Breast epithelium (tissue), 4 donors: ENCODE measurements around the gene OR6C76. TPM values are rescaled to one million over a fixed set of nuclear protein-coding genes. Genes with fewer than 3 reads are reported as not detected.

Experiments
- DNase-seq, 2 donors: peaks; one replicate each; pipeline ENCODE4 v3.0.0-alpha.2; 2019; ENCODE audit warnings: low spot score in 2 of 2
- H3K27ac ChIP-seq, 2 donors: fragments of 200-600 bp; sonication (generic) in 1 of 2; one replicate each; pipeline ENCODE4 v1.5.1; 2016 to 2019; ENCODE audit warnings: mild to moderate bottlenecking in 1 of 2
- H3K27me3 ChIP-seq, 2 donors: fragments of 200-600 bp; sonication (generic) in 1 of 2; one replicate each; pipeline versions ENCODE4 v1.5.1 to v1.6.0; 2017 to 2019; ENCODE audit warnings: control low read depth in 1 of 2, mild to moderate bottlenecking in 1 of 2
- H3K36me3 ChIP-seq: fragments of 200-600 bp; one replicate; pipeline ENCODE4 v1.5.1; 2019
- H3K4me1 ChIP-seq, 2 donors: fragments of 200-600 bp; sonication (generic); one replicate each; pipeline ENCODE4 v1.5.1; 2016 to 2019; ENCODE audit warnings: control low read depth in 1 of 2
- H3K4me3 ChIP-seq, 3 donors: fragments of 200-600 bp; sonication (generic); 1 replicate in 2 of 3; 2 replicates in 1 of 3; pipeline ENCODE4 v1.5.1; 2016 to 2019; ENCODE audit warnings: mild to moderate bottlenecking in 3 of 3, moderate library complexity in 2 of 3
- H3K9me3 ChIP-seq, 2 donors: fragments of 200-600 bp; sonication (generic) in 1 of 2; one replicate each; pipeline ENCODE4 v1.5.1; 2016 to 2019; ENCODE audit warnings: control low read depth in 1 of 2
- POLR2A ChIP-seq: fragments of 450-650 bp; IDR thresholded peaks from one replicate; pipeline ENCODE4 v1.6.1; 2016; ENCODE audit warnings: antibody characterized with exemption, mild to moderate bottlenecking, moderate library complexity
- POLR2AphosphoS5 ChIP-seq, 3 donors: sonication (generic); formaldehyde crosslinking; IDR thresholded peaks; one replicate each; pipeline ENCODE4 v1.6.1; 2017; ENCODE audit warnings: antibody characterized with exemption in 3 of 3
- intact Hi-C: fragments of 100-400 bp; cut with DNase I; formaldehyde crosslinking; loops from one replicate; pipeline ENCODE4 v1.15.1; 2023; ENCODE audit warnings: low total_unique reads
- total RNA-seq, 3 donors: library from RNA; depleted of rRNA; stranded (reverse); fragments of >200 nt; gene quantifications; one replicate each; pipeline ENCODE4 v1.1.0, GENCODE V29; 2016
- TF ChIP-seq, protein P1 (sequence below), 3 donors: fragments of 450-650 bp; IDR thresholded peaks; one replicate each; pipeline ENCODE4 v1.5.1; 2016 to 2017; ENCODE audit warnings: antibody characterized with exemption in 3 of 3, mild to moderate bottlenecking in 3 of 3, moderate library complexity in 3 of 3

OR6C76 gene
- total RNA-seq, 3 donors from 2014 or later = not detected

DNA sequence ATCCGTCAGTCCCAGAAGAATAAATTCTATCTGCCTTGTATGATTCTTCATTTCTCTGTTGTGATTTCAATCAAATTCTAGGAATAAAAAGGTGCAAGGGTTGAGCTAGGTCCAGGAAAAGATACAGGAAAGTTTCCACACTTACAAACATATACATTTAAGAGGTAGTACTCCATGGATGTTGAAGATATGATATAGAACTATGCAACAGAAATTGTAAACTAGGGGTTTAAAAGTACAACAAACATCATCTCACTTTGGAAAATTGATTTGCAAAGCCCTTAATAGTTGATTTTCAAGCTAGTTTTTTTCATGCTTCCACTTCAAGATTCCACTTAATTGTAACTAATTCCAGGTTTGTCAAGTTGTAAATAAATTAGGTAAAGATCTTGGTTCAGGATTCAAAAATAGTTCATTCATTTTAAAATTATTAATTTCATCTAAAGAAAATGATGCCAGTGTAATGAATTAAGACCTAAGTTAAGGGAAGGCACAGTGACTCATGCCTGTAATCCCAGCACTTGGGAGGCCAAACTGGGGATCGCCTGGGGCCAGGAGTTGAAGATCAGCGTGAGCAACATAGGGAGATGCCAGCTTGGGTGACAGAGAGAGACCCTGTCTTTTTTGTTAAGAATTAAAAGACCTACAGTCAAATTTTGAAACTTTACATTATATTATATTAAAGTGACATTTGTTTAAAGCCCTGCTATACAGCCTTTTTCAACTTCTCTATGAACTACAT lies 44.2 kb downstream of the OR6C76 start, which contains the start of gene OR6C70:
Gene OR6C70, minus strand, starts transcription at position 51 of the 742 bp plus-strand sequence. Its CDS starts 0 bp downstream, at position 51.
- Histone ChIP-seq H3K36me3 (no peaks in the 10 kb centered on the region), H3K9me3 (no peaks in the 10 kb centered on the region), H3K4me1 (no peaks in the 10 kb centered on the region), H3K27ac (no peak within 1 kb of the TSS), H3K4me3 (no peak within 1 kb of the TSS), H3K27me3 (no peaks in the 10 kb centered on the region)
- intact Hi-C loops = no loop called here
- no peak for DNase-seq
- TF ChIP-seq POLR2AphosphoS5 (IDR thresholded peaks at IDR 0.05) = no peak
- TF ChIP-seq POLR2A = no peak
- TF ChIP-seq, protein P1, sequence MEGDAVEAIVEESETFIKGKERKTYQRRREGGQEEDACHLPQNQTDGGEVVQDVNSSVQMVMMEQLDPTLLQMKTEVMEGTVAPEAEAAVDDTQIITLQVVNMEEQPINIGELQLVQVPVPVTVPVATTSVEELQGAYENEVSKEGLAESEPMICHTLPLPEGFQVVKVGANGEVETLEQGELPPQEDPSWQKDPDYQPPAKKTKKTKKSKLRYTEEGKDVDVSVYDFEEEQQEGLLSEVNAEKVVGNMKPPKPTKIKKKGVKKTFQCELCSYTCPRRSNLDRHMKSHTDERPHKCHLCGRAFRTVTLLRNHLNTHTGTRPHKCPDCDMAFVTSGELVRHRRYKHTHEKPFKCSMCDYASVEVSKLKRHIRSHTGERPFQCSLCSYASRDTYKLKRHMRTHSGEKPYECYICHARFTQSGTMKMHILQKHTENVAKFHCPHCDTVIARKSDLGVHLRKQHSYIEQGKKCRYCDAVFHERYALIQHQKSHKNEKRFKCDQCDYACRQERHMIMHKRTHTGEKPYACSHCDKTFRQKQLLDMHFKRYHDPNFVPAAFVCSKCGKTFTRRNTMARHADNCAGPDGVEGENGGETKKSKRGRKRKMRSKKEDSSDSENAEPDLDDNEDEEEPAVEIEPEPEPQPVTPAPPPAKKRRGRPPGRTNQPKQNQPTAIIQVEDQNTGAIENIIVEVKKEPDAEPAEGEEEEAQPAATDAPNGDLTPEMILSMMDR (IDR thresholded peaks at IDR 0.05) = no peak

DNA sequence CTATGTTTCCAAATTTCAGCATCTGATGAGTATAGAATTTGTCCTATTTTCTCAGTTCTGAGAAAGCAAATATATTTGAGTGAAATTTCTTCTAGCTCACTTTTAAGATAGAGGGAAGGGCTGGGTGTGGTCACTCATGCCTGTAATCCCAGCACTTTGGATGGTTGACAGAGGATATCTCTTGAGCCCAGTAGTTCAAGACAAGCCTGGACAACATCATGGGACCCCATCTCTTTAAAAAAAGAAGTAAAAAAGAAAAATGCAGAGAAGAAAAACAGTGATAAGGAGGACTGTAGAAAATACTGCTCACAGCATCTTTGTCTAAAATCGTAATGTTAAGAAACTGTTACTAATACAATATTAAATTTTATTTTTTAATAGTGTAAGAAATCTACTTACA lies 46.2 kb downstream of the OR6C76 start:
- no peaks in the 10 kb centered on the region for H3K4me1 ChIP-seq
- H3K27me3 ChIP-seq = no peaks in the 10 kb centered on the region
- TF ChIP-seq POLR2AphosphoS5 (IDR thresholded peaks at IDR 0.05) = no peak
- TF ChIP-seq, protein P1 (IDR thresholded peaks at IDR 0.05) = no peak
- no peak for TF ChIP-seq POLR2A
- no peaks in the 10 kb centered on the region for H3K36me3 ChIP-seq
- H3K4me3 ChIP-seq = no peak overlapping the region
- DNase-seq = no peak
- H3K9me3 ChIP-seq = no peaks in the 10 kb centered on the region
- no peak overlapping the region for H3K27ac ChIP-seq
- intact Hi-C loops = no loop called here

Other genes starting within 250 kb of the OR6C76 start
- gene OR10A7, start 205.2 kb upstream of the OR6C76 start, total RNA-seq = not detected
- not detected for gene OR6C74, start 181.6 kb upstream of the OR6C76 start, total RNA-seq
- gene OR6C6, start 129.7 kb upstream of the OR6C76 start, total RNA-seq = not detected
- gene OR6C1, start 111.9 kb upstream of the OR6C76 start, total RNA-seq = not detected
- gene OR6C3, start 95.5 kb upstream of the OR6C76 start, total RNA-seq = not detected
- gene OR6C75, start 63.3 kb upstream of the OR6C76 start, total RNA-seq = not detected
- not detected for gene OR6C65, start 25.7 kb upstream of the OR6C76 start, total RNA-seq
- not detected for gene OR6C2, start 17.8 kb downstream of the OR6C76 start, total RNA-seq
- not detected for gene OR6C70, start 43.9 kb downstream of the OR6C76 start, total RNA-seq
- not detected for gene OR6C68, start 66.1 kb downstream of the OR6C76 start, total RNA-seq
- gene OR6C4, start 123.3 kb downstream of the OR6C76 start, total RNA-seq = not detected
- gene OR2AP1, start 146.2 kb downstream of the OR6C76 start, total RNA-seq = not detected
- gene OR10P1, start 210.6 kb downstream of the OR6C76 start, total RNA-seq = not detected